Ascending aorta (tissue), 2 donors: ENCODE results near the gene GIGYF2. TPM values are rescaled to one million over a fixed set of nuclear protein-coding genes. Genes with fewer than 3 reads are reported as not detected.

Source experiments
- DNase-seq, 2 donors: peaks; one replicate each; pipeline ENCODE4 v3.0.0-alpha.2; 2019; ENCODE audit warnings: low spot score in 2 of 2
- H3K27ac ChIP-seq, 2 donors: fragments of 200-600 bp; sonication (generic); one replicate each; pipeline ENCODE4 v1.5.1; 2016 to 2017; ENCODE audit warnings: mild to moderate bottlenecking in 1 of 2
- H3K27me3 ChIP-seq: fragments of 200-600 bp; sonication (generic); one replicate; pipeline ENCODE4 v1.5.1; 2017
- H3K36me3 ChIP-seq, 2 donors: fragments of 200-600 bp; sonication (generic); one replicate each; pipeline ENCODE4 v1.5.1; 2016
- H3K4me1 ChIP-seq, 2 donors: fragments of 200-600 bp; sonication (generic); one replicate each; pipeline ENCODE4 v1.5.1; 2016 to 2017; ENCODE audit warnings: mild to moderate bottlenecking in 1 of 2
- H3K4me3 ChIP-seq, 2 donors: fragments of 200-600 bp; sonication (generic); one replicate each; pipeline ENCODE4 v1.5.1; 2016 to 2017; ENCODE audit warnings: mild to moderate bottlenecking in 1 of 2
- H3K9me3 ChIP-seq, 2 donors: fragments of 200-600 bp; sonication (generic); one replicate each; pipeline ENCODE4 v1.5.1; 2016
- CTCF ChIP-seq, 3 experiments: fragments of 200-600 bp in 2 of 3; fragments of 450-650 bp in 1 of 3; sonication (generic) in 2 of 3; IDR thresholded peaks; one replicate each; pipeline ENCODE4 v1.5.1; 2016 to 2019; ENCODE audit warnings: antibody characterized with exemption in 3 of 3, mild to moderate bottlenecking in 1 of 3, moderate library complexity in 1 of 3
- intact Hi-C: fragments of 100-400 bp; cut with DNase I; formaldehyde crosslinking; loops from one replicate; pipeline ENCODE4 v1.15.1; 2023
- total RNA-seq: library from RNA; depleted of rRNA; stranded (reverse); fragments of >200 nt; gene quantifications from one replicate; pipeline ENCODE4 v1.1.0, GENCODE V29; 2016

GIGYF2 gene
- total RNA-seq, 1 donor from 2014 or later, result 27.5 TPM

DNA sequence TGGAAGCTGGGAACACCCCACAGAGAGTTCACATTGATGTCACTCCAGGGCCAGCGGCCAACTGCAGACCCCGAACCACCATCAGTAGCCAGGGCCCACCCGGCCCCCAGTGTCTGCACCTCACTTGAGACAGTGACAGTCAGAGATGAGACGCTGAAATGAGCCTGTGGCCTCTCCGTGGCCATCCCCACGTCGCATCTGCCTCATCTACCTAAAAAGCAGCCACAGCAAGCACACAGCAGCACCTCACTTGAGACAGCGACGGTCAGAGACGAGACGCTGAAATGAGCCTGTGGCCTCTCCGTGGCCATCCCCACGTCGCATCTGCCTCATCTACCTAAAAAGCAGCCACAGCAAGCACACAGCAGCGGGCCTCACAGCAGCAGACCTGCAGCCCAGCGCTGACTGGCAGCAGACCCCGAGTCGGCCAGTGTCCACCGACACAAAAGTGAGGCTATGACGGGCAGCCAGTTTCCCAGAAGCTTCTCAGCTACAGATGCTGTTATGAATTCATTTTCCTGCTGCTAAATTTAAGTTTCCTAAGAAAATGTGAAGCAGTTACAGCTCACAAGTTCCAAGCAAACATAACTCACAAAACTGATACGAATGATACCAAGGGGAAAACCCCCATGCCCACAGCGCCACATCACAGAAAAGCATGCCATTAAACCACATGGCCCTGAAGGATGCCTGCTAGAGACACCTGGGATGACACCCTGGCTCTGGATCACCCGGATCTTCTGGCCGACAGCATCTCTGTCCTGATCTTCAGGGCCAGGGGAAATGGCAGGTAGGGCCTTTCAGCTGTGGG lies 200.7 kb downstream of the GIGYF2 start:
- intact Hi-C loops, result no loop called here
- no peak for TF ChIP-seq CTCF (IDR thresholded peaks at IDR 0.05)
- Histone ChIP-seq H3K9me3 (no peaks in the 10 kb centered on the region), H3K27me3 (no peaks in the 10 kb centered on the region), H3K4me1 (no peaks in the 10 kb centered on the region), H3K27ac (no peak overlapping the region), H3K4me3 (no peak overlapping the region), H3K36me3 (no peaks in the 10 kb centered on the region)
- peak in 1 of 2 donors; percentile 60 for DNase-seq

DNA sequence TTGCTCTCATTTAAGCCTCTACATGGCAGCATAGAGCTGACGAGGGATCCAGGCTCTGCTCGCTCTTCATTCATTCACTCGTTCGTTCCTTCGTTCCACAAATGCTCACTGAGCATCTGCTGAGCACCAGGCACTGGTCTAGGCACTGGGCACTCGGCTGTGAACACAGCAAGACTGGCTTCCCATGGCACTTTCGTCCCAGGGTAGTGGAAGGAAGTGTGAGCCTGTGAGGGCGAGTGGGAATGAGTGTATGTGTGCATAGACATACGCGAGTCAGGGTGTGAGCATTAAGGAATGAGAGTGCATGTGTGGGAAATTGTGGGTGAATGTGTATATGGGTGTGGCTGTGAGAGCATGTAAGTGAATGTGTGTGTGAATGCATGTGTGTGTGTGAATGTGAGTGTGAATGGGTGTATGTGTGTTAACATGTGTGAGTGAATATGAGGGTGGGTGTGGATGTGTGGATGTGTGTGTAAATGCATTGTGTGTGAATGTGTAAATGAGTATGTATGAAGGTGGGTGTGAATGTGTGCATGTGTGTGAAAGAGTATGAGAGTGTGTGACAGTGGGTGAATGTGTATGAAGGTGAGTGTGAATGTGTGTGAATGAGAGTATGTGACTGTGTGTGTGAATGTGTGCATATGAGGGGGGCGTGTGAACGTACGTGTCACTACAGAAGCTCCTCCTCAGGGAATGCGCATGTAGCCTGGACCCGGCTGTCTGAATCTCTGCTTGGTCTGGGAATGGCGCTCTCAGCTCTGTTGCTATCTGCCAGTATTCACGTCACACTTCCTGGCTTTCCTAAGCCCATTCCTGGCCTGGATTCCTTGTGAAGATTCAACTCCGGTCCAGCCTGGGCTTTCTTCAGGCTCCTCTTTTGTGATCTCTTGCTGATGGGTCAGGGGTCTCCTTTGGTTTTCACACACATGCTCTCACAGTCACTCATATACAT lies 201.7 kb downstream of the GIGYF2 start:
- no peak for TF ChIP-seq CTCF (IDR thresholded peaks at IDR 0.05)
- Histone ChIP-seq H3K36me3 (no peaks in the 10 kb centered on the region), H3K27me3 (no peaks in the 10 kb centered on the region), H3K9me3 (no peaks in the 10 kb centered on the region), H3K4me1 (no peaks in the 10 kb centered on the region), H3K4me3 (no peak overlapping the region), H3K27ac (no peak overlapping the region)
- DNase-seq, result no peak
- intact Hi-C loops, result no loop called here

DNA sequence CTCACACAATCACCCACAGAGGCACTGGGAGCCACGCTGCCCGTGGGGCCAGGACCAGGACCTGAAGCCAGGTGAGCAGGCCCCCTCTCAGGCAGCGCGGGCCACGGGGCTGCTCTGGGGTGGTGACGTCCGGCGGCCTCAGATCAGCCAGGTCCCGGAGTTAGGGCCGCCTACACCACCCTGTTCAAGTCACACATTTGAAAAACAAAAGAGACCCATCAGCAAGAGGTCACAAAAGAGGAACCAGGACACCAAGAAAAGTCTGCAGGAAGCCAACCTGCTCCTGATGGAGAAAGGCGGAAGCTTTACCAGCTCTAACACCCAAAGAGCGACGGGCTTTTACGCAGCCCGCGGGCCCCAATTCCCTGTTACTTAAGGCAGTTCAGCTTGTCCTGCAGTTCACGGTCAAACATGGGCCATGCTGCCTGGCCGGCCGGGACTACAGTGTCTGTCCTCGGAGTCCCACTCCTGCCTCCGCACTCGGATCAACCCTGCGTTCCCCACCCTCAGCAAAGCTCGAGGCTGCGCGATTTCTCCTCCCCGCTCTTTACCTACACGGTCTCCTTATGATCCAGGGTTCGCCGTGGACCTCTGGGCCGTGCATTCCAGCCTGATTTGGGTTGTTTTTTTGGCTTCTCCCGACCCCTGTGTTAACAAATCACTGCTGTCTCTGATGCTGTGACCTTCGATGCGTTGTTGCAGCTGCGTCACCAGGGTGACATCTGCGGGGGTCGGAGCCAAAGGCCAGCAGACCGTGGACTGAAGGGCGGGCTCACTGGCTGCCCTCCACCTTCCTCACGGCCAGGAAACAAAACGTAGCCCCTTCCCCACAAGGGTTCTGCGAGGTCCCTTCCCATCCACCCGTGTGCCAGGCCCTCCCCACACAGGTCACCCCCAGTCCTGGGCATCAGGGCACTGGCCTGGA lies 203.9 kb downstream of the GIGYF2 start:
- DNase-seq, result no peak
- H3K27ac ChIP-seq, result no peak overlapping the region
- H3K36me3 ChIP-seq, result no peaks in the 10 kb centered on the region
- H3K4me3 ChIP-seq, result no peak overlapping the region
- intact Hi-C loops, result no loop called here
- TF ChIP-seq CTCF (IDR thresholded peaks at IDR 0.05), result no peak
- no peaks in the 10 kb centered on the region for H3K9me3 ChIP-seq
- no peaks in the 10 kb centered on the region for H3K4me1 ChIP-seq
- H3K27me3 ChIP-seq, result no peaks in the 10 kb centered on the region

- H3K4me3 ChIP-seq, result no peak overlapping the region
- no peak for DNase-seq
- H3K9me3 ChIP-seq, result no peaks in the 10 kb centered on the region
- H3K4me1 ChIP-seq, result no peaks in the 10 kb centered on the region
- no peaks in the 10 kb centered on the region for H3K27me3 ChIP-seq
- no peaks in the 10 kb centered on the region for H3K36me3 ChIP-seq
- intact Hi-C loops, result no loop called here
- no peak overlapping the region for H3K27ac ChIP-seq
- no peak for TF ChIP-seq CTCF (IDR thresholded peaks at IDR 0.05)
Measured at GRCh38 chr2:232901736-232902578, 204.8 kb downstream of the GIGYF2 start.
